Raji (cell line): ENCODE measurements around the gene NKX2-3.

Experiments used
- POLR2A ChIP-seq: IDR thresholded peaks from 2 replicates; pipeline ENCODE4 v1.6.1; 2011; ENCODE audit warnings: low read depth, low read length, control low read depth; ENCODE audit not compliant: insufficient read depth

Gene NKX2-3

DNA sequence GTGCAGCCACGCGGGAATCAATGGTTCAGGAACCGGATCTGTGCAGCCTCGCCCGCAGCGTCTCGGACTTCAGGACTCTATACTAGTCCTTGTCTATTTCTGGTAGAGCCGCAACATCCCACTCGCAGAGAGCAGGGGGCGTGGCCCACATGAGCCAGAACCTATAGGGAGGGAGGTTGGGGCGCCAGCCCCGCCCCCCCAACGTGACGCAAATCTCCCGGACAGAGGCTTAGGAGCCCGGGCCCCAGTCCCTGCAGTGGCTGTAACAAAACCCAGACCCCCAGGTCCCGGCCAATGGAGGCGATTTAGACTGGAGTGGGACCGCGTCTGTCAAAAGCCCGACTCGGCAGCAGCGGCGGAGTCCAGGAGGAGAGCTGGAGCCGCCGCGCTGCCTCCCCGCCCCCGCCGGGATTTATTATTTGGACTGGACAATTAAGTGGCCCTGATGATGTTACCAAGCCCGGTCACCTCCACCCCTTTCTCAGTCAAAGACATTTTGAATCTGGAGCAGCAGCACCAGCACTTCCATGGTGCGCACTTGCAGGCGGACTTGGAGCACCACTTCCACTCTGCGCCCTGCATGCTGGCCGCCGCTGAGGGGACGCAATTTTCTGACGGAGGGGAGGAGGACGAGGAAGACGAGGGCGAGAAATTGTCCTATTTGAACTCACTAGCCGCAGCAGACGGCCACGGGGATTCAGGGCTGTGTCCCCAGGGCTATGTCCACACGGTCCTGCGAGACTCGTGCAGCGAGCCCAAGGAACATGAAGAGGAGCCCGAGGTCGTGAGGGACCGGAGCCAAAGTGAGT, at the start of gene NKX2-3:
Gene NKX2-3 (plus strand): TSS at position 256 of the 809 bp plus-strand sequence. CDS start 190 bp downstream, at position 446.
- TF ChIP-seq POLR2A, result no peak

DNA sequence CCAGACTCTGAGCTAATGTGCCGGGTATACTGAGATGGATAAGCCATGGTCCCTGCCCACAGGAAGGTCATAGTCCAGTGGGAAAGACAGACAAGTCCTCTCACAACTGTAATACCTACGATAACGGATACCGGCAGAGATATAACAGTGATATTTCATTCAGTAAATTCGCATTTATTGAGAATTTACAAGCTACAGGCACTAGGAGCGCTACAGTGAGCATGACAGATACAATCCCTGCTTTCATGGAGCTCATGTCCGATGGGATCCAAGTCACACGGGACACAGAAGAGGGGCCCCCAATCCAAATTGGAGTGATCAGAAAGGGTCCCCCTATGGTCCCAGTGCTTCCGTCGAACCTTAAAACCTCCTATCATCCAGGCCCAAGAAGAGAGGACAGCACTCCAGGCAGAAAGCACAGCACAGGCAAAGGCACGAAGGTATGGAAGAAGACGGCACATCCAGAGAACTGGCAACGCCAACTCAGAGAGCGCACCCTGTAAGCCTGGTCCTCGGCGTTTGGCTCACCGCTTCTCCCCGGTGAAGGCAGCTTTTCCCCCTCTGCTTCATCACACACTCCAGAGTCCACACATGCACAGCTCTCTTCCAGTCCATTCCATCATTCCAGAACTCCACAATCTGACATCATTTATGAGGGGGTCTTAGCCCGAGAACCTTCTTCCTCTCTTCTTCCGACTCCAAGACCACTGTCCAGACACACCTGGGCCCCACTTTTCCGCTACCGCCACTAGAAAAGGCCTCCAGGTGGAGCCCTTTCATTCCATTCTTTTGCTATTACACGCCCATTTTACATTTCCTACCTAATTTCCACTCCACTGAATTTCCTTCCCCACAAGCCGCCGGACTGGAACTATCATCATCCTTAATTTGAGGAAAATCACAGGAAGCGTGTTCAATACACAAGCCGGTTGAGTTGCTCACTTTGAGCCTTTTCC, 47.8 kb upstream of the NKX2-3 start:
- no peak for TF ChIP-seq POLR2A

DNA sequence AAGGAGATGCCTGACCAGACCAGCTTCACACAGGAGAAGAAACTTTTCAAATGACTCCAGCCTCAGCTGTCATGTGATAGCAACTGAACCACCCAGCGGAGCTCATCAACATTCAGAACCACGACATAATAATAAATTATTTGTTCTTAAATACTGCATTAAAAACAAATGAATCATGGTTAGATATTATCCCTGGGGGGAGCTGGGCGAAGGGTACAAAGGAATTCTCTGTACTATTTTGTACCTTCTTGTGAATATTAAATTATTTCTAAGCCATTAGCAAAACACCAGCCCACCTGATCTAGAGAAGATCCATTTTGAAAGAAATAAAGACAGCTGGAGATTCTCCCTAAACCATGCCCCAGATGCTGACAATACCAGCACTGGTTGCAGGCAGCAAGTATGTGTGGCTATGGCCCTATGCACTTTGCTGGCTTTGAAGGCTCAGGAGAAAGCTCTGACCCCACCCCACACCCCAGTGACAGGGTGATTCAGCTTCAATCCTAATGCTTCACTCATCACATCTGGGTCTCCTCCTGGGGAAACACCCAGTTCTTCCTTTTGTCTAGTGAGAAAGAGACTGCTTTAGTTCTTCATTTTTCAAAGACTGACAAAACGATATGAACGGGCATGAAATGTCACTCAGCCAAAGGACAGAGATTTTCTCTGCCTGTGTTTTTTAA, 45.5 kb upstream of the NKX2-3 start:
- TF ChIP-seq POLR2A, result no peak

- no peak for TF ChIP-seq POLR2A
Measured at GRCh38 chr10:99489271-99489670, 43.5 kb upstream of the NKX2-3 start.

- TF ChIP-seq POLR2A, result no peak
Measured at GRCh38 chr10:99497343-99498025, 35.3 kb upstream of the NKX2-3 start.

DNA sequence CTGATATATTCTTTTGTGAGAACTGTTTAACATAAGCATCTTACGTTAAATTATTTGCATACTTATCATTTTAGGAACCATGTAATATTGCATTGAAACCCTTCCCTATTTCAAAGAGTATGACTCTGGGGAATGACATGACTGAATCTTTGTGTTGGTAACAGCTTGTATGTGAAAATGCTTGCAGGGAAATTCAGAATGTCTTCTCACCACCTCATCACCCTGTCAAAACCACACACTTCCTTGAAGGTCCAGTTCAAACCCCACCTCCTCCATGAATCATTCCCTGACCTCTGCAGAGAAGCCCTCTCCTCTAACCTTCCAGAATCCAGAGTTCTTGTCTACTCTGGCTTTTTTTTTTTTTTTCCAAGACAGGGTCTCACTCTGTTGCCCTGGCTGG, 26.3 kb upstream of the NKX2-3 start:
- TF ChIP-seq POLR2A, result no peak

DNA sequence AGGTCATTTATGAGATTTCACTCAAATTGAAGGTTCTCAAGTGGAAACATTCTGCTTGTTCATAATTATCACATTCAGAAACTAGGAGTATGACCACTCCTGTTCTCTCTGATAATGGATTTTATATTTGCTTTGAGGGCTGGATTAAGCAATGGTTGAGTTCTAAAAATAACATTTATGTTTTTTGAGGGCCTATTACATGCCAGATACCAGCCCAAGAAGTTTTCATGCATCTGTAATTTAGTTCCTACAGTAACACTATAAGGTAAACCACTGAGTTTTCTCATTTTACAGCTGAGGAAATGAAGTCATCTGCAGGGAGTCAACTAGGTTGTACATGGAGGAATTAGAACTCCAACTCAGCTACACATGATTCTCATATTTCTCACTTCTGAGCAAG, 25.5 kb upstream of the NKX2-3 start:
- TF ChIP-seq POLR2A, result no peak

- TF ChIP-seq POLR2A, result no peak
Measured at GRCh38 chr10:99513061-99513460, 19.7 kb upstream of the NKX2-3 start.

DNA sequence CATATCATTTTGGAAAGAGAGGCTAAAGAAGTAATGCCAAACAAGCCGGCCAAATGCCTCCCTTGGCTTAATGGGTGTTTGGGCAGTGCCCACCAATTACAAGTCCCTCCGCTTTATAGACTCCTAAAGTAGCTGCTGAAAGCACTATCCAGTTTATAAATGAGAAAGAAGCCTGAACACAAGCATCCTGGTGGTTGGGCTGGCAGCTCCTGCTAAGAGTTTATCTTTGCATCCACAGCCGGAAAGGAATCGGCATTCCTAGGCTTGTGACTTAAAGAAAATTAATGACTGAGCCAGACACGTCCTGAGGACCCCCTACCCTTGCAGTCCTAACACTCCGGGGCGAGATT, 13.1 kb upstream of the NKX2-3 start:
- no peak for TF ChIP-seq POLR2A

- TF ChIP-seq POLR2A, result no peak
Measured at GRCh38 chr10:99520040-99520846, 12.5 kb upstream of the NKX2-3 start.

DNA sequence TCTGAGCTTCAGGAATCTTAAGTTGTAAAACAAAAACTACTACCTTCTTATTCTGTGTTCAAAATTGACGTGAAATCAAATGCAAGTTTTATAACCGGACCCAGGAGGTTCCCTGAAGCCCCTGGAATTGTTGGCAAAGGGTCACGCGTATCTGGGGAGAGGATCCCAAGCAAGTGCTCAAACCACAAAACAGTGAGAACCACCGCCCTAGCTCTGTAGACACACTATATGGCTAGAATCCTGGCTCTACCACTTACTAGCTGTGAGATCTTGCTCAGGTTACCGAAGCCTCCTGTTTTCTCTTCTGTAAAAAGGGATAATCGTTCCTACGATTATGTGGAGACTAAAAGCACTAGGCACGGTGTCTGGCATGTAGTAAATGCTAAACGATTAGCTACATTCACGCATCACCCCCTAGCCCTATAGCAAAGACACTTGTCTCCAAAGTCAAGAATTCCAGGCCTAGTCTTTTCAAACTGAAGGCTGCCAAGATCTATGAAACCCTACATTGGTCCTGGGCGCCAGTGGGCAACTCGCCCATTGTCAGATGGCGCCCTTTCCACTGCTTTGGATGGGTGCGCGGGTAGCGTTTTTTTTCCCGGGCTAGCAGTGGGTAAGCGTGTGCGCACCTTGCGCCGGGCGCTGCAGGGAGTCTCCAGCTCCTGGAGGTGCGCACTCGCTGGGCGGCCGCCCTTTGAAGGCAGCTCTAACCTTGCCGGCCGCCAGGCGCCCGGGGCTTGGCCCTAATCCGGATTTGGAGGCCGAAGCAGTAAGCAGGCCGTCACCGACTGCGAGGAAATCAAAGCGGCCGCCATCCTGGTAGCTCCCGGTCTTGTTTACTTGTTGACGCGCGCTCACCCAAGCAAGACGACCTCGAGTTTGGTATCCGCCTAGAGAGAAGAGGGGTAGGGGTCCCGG, 11.6 kb upstream of the NKX2-3 start:
- no peak for TF ChIP-seq POLR2A

- no peak for TF ChIP-seq POLR2A
Measured at GRCh38 chr10:99521765-99522469, 10.8 kb upstream of the NKX2-3 start.
